Kidney epithelial cell (primary cell): ENCODE results near the gene DHX15. TPM values are rescaled to one million over a fixed set of nuclear protein-coding genes. Genes with fewer than 3 reads are reported as not detected.

Source experiments
- DNase-seq: peaks from one replicate; pipeline ENCODE4 v3.0.0-alpha.2; 2010; ENCODE audit warnings: low read depth
- H3K27me3 ChIP-seq: 2 replicates; pipeline ENCODE4 v1.6.0; 2011; ENCODE audit warnings: low read length; ENCODE audit not compliant: control insufficient read depth, insufficient read depth
- H3K36me3 ChIP-seq: 2 replicates; pipeline ENCODE4 v1.5.1; 2011; ENCODE audit warnings: low read length; ENCODE audit not compliant: control insufficient read depth, insufficient read depth
- H3K4me3 ChIP-seq: 2 replicates; pipeline ENCODE4 v1.5.1; 2011; ENCODE audit warnings: low read depth, mild to moderate bottlenecking, control low read depth, low read length
- CTCF ChIP-seq: IDR thresholded peaks from 2 replicates; pipeline ENCODE4 v1.5.1; 2011; ENCODE audit warnings: mild to moderate bottlenecking, moderate library complexity, low read length, control low read depth, inconsistent platforms; ENCODE audit not compliant: insufficient read depth, poor library complexity, severe bottlenecking
- total RNA-seq: library from RNA; depleted of rRNA; stranded (reverse); fragments of >200 nt; gene quantifications from 2 replicates; pipeline ENCODE4 v1.2.3, GENCODE V29; 2015

Gene DHX15
- total RNA-seq, 1 donor from 2014 or later: 87.5 TPM

- H3K36me3 ChIP-seq: no peaks in the 10 kb centered on the region
Measured at GRCh38 chr4:24559889-24560288, 24.5 kb downstream of the DHX15 start.

GRCh38 chr4:24559032-24559821 lies 25.1 kb downstream of the DHX15 start:
- no peaks in the 10 kb centered on the region for H3K36me3 ChIP-seq
- no peak for TF ChIP-seq CTCF

More at GRCh38 chr4:24559889-24560288, 24.5 kb downstream of the DHX15 start:
- TF ChIP-seq CTCF: no peak
- DNase-seq: no peak
- no peak overlapping the region for H3K4me3 ChIP-seq
- H3K27me3 ChIP-seq: no peaks in the 10 kb centered on the region

GRCh38 chr4:24557026-24558025 lies 27.0 kb downstream of the DHX15 start:
- Histone ChIP-seq H3K27me3 (no peaks in the 10 kb centered on the region), H3K36me3 (no peaks in the 10 kb centered on the region), H3K4me3 (no peak overlapping the region)
- no peak for DNase-seq
- TF ChIP-seq CTCF: no peak

More at GRCh38 chr4:24559032-24559821, 25.1 kb downstream of the DHX15 start:
- H3K4me3 ChIP-seq: no peak overlapping the region
- H3K27me3 ChIP-seq: no peaks in the 10 kb centered on the region
- no peak for DNase-seq

DNA sequence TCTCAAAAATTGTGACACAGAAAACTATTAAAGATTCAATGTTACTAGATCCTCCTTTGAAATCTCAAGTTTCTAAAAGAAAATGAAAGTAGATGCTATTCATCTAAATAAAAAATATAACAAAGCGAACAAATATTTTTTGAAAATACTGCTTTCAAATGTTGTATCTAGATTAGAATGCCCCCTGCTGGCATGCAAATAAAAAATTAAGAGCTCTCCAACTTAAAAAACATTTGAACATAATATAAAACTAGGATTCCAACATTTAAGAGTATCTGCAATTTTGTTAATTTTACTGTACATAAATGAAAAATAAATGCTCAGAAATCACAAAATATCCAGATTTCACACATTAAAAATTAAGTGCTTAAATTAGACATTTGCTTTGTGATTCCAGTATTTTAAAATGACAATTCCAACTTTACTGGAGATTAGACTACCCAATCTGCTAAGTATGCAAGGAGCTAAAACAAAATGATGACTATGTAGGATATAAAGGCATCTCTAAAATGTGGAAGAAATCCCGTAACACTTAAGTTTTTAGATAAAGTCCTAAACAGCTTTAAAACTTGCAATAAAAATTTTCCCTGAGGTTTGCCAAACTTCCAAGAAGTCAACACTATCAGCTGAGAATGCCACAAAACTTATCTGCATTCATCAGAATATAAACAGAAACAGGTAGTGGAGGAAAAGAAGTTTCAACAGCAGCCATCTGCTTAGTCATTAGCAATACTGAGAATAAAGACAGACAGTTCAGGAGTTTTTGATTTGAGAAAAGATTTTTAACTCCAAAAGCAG lies 32.7 kb downstream of the DHX15 start:
- H3K4me3 ChIP-seq: no peak overlapping the region
- TF ChIP-seq CTCF: peak; percentile 18
- H3K27me3 ChIP-seq: no peaks in the 10 kb centered on the region
- DNase-seq: no peak
- no peaks in the 10 kb centered on the region for H3K36me3 ChIP-seq

GRCh38 chr4:24550441-24551175 lies 33.7 kb downstream of the DHX15 start:
- no peaks in the 10 kb centered on the region for H3K27me3 ChIP-seq
- no peak for DNase-seq
- H3K36me3 ChIP-seq: no peaks in the 10 kb centered on the region

More at GRCh38 chr4:24550441-24551175, 33.7 kb downstream of the DHX15 start:
- no peak for TF ChIP-seq CTCF
- H3K4me3 ChIP-seq: no peak overlapping the region
